Coronary artery (tissue), 2 donors: ENCODE data around the gene CEP112.

Experiments
- DNase-seq: peaks from one replicate; pipeline ENCODE4 v3.0.0-alpha.2; 2017; ENCODE audit warnings: low spot score
- H3K27ac ChIP-seq, 2 donors: fragments of 200-600 bp; sonication (generic); one replicate each; pipeline ENCODE4 v1.5.1; 2016 to 2019
- H3K4me3 ChIP-seq: fragments of 200-600 bp; sonication (generic); 2 replicates; pipeline ENCODE4 v1.5.1; 2016; ENCODE audit warnings: mild to moderate bottlenecking, moderate library complexity
- TF ChIP-seq, protein P1 (sequence below): fragments of 200-600 bp; sonication (generic); IDR thresholded peaks from one replicate; pipeline ENCODE4 v1.5.1; 2019; ENCODE audit warnings: antibody characterized with exemption

The CEP112 gene

DNA sequence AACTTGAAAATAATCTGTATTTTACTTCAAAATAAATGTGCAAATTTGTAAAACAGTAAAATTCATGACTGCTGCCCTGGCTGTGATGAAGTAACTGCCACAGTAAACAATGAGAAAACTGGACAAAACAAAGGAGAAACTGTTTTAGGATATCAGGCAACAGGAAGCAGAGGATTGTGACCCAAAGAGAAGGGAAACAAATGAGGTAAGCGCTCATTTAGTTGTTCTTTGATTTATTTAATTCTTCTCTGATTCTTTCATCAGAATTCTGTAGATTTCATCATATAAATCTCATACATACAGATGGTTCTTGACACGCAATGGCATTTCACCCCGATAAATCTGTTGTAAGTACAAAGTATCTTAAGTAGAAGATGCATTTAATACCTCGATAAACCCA lies 432.4 kb downstream of the CEP112 start:
- TF ChIP-seq, protein P1, sequence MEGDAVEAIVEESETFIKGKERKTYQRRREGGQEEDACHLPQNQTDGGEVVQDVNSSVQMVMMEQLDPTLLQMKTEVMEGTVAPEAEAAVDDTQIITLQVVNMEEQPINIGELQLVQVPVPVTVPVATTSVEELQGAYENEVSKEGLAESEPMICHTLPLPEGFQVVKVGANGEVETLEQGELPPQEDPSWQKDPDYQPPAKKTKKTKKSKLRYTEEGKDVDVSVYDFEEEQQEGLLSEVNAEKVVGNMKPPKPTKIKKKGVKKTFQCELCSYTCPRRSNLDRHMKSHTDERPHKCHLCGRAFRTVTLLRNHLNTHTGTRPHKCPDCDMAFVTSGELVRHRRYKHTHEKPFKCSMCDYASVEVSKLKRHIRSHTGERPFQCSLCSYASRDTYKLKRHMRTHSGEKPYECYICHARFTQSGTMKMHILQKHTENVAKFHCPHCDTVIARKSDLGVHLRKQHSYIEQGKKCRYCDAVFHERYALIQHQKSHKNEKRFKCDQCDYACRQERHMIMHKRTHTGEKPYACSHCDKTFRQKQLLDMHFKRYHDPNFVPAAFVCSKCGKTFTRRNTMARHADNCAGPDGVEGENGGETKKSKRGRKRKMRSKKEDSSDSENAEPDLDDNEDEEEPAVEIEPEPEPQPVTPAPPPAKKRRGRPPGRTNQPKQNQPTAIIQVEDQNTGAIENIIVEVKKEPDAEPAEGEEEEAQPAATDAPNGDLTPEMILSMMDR: no peak
- Histone ChIP-seq H3K27ac (no peak overlapping the region), H3K4me3 (no peak overlapping the region)
- DNase-seq: no peak

DNA sequence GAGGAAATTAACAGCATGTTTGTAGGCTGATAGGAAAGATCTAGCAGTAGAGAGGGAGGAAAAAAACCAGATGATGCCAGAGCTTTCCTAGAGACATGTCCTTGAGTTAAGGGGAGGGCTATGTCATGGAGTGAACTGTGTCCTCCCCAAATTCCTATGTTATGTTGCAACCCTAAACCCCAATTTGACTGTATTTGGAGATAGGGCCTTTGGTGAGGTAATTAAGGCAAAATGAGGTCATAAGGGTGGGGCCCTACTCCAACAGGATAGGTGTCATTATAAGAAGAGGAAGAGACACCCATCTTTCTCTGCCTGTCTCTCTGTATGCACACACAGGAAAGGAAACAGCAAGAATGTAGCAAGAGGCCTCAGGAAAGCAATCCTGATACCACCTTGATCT lies 435.2 kb downstream of the CEP112 start:
- H3K27ac ChIP-seq: no peak overlapping the region
- DNase-seq: no peak
- TF ChIP-seq, protein P1: no peak
- H3K4me3 ChIP-seq: no peak overlapping the region

GRCh38 chr17:65755799-65756198 lies 436.1 kb downstream of the CEP112 start:
- TF ChIP-seq, protein P1: no peak
- DNase-seq: no peak
- H3K4me3 ChIP-seq: no peak overlapping the region
- no peak overlapping the region for H3K27ac ChIP-seq

GRCh38 chr17:65754630-65755029 lies 437.3 kb downstream of the CEP112 start:
- Histone ChIP-seq H3K4me3 (no peak overlapping the region), H3K27ac (no peak overlapping the region)
- no peak for DNase-seq
- TF ChIP-seq, protein P1: no peak

DNA sequence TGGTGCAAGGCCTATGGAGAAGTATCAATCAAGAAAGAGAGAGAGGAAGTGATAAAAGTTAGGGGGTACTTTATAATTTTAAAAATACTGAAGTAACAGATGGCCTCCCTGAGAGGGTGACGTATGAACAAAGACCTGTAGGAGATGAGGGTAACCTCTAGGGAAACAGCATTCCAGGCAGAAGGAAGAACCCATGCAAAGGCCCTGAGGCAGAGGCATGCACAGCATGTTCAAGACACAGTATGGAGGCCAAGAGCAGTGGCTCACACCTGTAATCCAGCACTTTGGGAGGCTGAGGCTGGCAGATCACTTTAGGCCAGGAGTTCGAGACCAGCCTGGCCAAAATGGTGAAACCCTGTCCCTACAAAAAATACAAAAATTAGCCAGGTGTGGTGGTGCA lies 437.9 kb downstream of the CEP112 start:
- DNase-seq: no peak
- Histone ChIP-seq H3K27ac (no peak overlapping the region), H3K4me3 (no peak overlapping the region)
- TF ChIP-seq, protein P1: no peak

DNA sequence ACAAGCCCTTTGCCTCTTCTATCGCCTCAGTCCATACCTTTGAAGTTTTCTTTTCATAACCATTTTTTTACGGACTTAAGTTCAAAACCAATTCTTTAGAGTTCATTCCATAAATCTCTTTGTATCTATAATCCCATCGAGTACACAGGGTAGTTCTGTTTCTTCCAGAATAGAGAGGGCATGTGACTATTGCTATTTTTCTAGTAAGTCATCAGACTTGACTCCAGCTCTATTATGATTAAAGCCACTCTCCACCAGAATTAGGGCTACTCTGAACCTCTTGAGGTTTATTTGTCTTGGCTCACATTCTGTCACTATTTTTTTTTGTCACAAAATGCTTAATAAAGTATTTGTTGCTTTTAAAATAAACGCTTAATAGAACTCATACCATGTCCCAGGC lies 438.6 kb downstream of the CEP112 start:
- Histone ChIP-seq H3K27ac (no peak overlapping the region), H3K4me3 (no peak overlapping the region)
- TF ChIP-seq, protein P1: no peak
- no peak for DNase-seq

DNA sequence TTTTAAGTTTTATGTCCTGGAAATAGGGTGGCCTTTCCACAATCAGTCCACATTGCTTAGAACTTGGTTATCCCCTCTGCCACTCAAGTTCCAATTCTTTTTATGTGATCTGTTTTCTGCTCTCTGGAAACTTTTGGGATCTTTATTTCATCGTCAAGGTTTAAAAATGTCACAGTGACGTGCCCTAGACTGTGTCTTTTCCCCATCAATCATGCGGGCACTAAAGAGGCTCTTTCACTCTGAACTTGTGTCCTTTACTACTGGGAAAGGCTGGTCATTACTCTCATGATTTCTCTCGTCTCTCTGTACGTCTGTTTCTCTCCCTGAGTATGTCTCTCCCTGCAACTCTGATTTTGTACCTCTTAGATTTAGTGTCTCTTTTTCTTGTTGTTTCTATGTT lies 440.7 kb downstream of the CEP112 start:
- TF ChIP-seq, protein P1: no peak
- no peak for DNase-seq
- no peak overlapping the region for H3K27ac ChIP-seq
- H3K4me3 ChIP-seq: no peak overlapping the region
